HUES48 (cell line): ENCODE results near the gene KCNN2.
"Not testable (repeated sequence)": the region's sequence is repeated elsewhere in the genome, so short reads cannot be mapped to it uniquely, and the experiment has no call there.

Source experiments
- H3K27ac ChIP-seq: one replicate; pipeline ENCODE4 v1.7.0; 2013; ENCODE audit warnings: low read depth, low read length, inconsistent platforms
- H3K27me3 ChIP-seq: 2 replicates; pipeline ENCODE4 v1.6.1; 2013; ENCODE audit warnings: mild to moderate bottlenecking, low read length; ENCODE audit not compliant: control insufficient read depth, insufficient read depth
- H3K36me3 ChIP-seq: 2 replicates; pipeline ENCODE4 v1.6.1; 2013; ENCODE audit warnings: low read length; ENCODE audit not compliant: control insufficient read depth, insufficient read depth
- H3K4me1 ChIP-seq: 2 replicates; pipeline ENCODE4 v1.6.1; 2013; ENCODE audit warnings: mild to moderate bottlenecking, low read length; ENCODE audit not compliant: control insufficient read depth, insufficient read depth
- H3K4me3 ChIP-seq: 2 replicates; pipeline ENCODE4 v1.5.1; 2013; ENCODE audit warnings: mild to moderate bottlenecking, low read depth, low read length
- H3K9ac ChIP-seq: 2 replicates; pipeline ENCODE4 v1.6.1; 2013; ENCODE audit warnings: mild to moderate bottlenecking, low read depth, low read length, moderate library complexity
- H3K9me3 ChIP-seq: 2 replicates; pipeline ENCODE4 v1.6.1; 2013; ENCODE audit warnings: low read length; ENCODE audit not compliant: control insufficient read depth, insufficient read depth

KCNN2 gene

DNA sequence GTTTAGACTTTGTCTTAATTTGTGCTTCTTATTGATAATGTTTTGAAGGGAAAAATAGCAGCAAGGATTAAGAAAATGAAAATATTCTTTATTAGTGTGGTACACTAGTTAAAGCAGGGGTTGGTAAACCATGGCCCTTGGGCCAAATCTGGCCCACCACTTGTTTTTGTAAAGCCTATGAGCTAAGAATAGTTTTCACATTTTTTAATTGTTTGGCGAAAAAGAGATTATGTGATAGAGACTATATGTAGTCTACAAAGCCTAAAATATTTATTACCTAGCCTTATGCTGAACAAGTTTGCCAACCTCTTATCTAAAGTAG, 57.2 kb downstream of the KCNN2 start:
- H3K27me3 ChIP-seq = no peaks in the 10 kb centered on the region
- no peaks in the 10 kb centered on the region for H3K9me3 ChIP-seq
- no peak overlapping the region for H3K9ac ChIP-seq
- no peak overlapping the region for H3K27ac ChIP-seq
- no peaks in the 10 kb centered on the region for H3K4me1 ChIP-seq
- H3K4me3 ChIP-seq = no peak overlapping the region
- no peaks in the 10 kb centered on the region for H3K36me3 ChIP-seq

DNA sequence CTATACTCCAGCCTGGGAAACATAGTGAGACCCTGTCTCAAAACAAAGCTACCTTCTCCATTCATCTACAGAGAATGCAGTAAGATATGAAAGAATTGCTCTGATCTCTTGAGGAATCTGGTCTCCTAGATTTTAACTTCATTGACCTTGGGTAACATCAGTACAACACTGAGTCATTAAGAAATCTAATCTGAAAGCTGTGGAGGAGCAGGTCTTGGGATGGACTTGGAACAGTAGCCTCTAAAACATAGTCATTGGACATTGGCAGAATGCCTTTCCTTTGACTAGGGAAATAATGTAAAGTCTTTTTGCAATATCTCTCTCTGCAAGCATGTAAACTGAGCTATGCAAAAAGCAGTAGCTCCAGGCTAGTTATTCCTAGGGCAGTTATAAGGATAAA, 58.1 kb downstream of the KCNN2 start:
- H3K9ac ChIP-seq = no peak overlapping the region
- H3K27ac ChIP-seq = no peak overlapping the region
- H3K4me3 ChIP-seq = no peak overlapping the region
- H3K4me1 ChIP-seq = no peaks in the 10 kb centered on the region
- no peaks in the 10 kb centered on the region for H3K9me3 ChIP-seq
- no peaks in the 10 kb centered on the region for H3K27me3 ChIP-seq
- H3K36me3 ChIP-seq = no peaks in the 10 kb centered on the region

DNA sequence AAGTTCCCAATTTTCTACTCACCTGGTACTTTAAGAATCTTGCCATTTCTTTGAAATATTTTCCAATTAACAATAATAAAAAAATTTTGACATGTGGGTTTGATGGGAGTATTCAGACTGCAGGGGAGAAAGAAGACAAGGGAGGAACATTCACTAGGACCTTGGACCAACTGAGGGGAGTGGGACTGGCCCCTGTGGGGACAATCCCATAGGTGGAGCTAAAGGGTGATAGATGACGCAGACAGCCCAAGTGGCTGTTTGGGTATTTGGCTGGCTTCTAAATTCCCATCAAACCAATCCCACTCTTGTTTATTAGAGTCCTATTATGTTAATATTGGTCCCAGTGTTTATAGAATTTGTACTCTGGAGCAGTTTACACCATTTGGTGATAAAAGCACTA, 65.3 kb downstream of the KCNN2 start:
- no peaks in the 10 kb centered on the region for H3K9me3 ChIP-seq
- no peak overlapping the region for H3K9ac ChIP-seq
- no peaks in the 10 kb centered on the region; the same call in 1 of the 2 replicates for H3K36me3 ChIP-seq
- no peak overlapping the region for H3K27ac ChIP-seq
- no peaks in the 10 kb centered on the region for H3K27me3 ChIP-seq
- no peak overlapping the region for H3K4me3 ChIP-seq
- H3K4me1 ChIP-seq = no peaks in the 10 kb centered on the region

DNA sequence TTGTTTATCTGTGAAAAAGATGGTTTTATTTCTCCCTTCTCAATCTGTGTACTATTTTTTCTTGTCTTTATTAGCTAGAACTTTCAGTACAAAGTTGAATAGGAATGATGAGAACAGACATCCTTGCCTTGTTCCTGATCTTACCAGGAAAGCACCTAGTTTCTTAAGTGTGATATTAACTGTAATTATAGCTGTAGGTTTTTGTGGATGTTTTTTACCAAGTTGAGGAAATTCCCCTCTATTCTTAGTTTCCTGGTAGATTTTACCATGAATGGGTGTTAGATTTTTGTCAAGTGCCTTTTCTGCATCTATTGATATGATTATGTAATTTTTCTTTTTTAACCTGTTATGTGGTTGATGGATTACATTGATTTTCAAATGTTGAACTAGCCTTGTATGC, 68.7 kb downstream of the KCNN2 start:
- H3K27me3 ChIP-seq = no peaks in the 10 kb centered on the region

DNA sequence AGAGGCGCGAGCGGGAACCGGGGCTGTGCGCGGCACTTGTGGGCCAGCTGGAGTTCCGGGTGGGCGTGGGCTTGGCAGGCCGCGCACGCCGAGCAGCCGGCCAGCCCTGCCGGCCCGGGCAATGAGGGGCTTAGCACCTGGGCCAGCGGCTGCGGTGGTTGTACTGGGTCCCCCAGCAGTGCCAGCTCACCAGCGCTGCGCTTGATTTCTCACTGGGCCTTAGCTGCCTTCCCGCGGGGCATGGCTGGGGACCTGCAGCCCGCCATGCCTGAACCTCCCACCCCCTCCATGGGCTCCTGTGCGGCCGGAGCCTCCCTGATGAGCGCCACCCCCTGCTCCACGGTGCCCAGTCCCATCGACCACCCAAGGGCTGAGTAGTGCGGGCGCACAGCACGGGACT, 70.8 kb downstream of the KCNN2 start:
- H3K4me3 ChIP-seq, H3K9me3 ChIP-seq, H3K27me3 ChIP-seq, H3K27ac ChIP-seq, H3K36me3 ChIP-seq, H3K9ac ChIP-seq: not testable (repeated sequence)
- H3K4me1 ChIP-seq = peaks cover 38% of the 10 kb centered on the region

More for the DNA sequence above, 68.7 kb downstream of the KCNN2 start:
- Histone ChIP-seq H3K9me3 (no peaks in the 10 kb centered on the region), H3K4me1 (peaks cover 17% of the 10 kb centered on the region), H3K27ac (no peak overlapping the region), H3K4me3 (no peak overlapping the region), H3K9ac (no peak overlapping the region), H3K36me3 (no peaks in the 10 kb centered on the region; the same call in 1 of the 2 replicates)

DNA sequence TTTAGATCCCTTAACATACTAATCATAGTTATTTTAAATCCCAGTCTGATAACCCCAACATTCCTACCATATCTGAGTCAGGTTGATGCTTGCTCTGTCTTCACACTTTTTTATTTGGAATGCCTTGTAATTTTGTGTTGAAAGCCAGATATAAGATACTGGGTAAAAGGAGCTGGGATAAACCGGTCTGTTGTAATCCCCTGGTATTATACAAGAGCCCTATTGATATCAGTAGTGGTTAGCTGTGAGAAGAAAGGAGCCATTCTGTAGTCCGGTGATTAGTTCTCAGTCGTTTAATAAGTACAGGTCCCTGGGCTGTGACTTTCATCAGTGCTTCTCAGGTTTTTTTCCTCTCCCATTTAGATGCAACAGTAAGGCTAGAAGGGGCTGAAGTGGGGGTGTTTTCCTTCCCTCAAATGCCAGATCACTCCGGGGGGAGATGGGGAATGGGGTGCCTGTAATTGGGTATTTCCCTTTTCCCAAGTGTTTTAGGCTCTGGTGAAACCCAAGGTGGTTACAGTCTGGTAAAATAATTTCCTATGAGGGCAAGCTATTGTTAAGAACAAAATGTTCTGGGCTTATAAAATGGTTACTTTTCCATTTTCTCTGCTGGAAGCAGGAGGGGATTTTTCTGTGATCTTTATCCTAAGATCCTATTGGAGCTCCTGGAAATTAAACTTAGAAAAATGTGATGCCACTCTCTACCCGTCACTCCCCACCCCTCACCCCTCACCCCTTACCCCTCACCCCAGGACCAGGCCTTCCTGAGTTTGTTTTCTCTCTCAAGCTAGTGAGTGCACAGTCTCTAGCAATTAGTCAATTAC, 72.7 kb downstream of the KCNN2 start:
- H3K4me1 ChIP-seq = peaks cover 48% of the 10 kb centered on the region
- no peaks in the 10 kb centered on the region for H3K9me3 ChIP-seq
- no peak overlapping the region for H3K9ac ChIP-seq
- H3K27me3 ChIP-seq = no peaks in the 10 kb centered on the region
- peak overlapping the region; percentile 42 for H3K27ac ChIP-seq
- H3K36me3 ChIP-seq = no peaks in the 10 kb centered on the region; the same call in 1 of the 2 replicates
- H3K4me3 ChIP-seq = no peak overlapping the region

DNA sequence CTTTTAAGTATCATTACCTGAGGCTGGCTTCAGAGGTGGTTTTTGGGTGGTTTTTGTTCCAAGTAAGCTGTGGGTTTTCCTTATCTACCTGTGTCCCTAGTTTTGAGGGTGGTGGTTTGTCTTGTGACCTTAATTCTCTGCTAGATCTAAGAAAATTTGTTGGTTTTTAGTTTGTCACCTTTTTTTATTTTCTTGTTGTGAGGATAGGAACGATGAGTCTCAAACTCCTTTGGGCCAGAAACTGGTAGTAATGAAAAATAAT, 73.3 kb downstream of the KCNN2 start:
- Histone ChIP-seq H3K9me3 (no peaks in the 10 kb centered on the region), H3K4me3 (no peak overlapping the region), H3K36me3 (no peaks in the 10 kb centered on the region; the same call in 1 of the 2 replicates), H3K9ac (no peak overlapping the region), H3K27ac (no peak overlapping the region), H3K27me3 (no peaks in the 10 kb centered on the region), H3K4me1 (peaks cover 52% of the 10 kb centered on the region)

DNA sequence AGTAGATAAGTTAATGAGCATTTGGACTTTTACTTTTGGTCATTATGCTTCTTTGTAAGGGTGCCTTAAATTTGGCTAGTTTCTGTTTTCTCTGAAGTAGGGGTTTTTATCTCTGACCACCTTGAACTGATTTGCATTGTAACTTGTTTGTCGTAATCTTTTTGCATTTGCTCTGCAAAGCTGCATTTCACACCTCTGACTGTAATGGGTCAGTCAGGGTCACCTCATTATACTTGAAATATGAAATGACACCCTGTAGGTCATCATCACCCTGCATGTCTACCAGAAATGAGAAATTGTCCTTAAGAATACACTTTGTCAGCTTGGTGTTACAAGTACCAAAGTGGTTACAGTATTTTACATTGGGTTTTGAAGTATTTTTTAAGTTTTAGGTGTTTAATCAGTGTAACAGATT, 74.0 kb downstream of the KCNN2 start:
- Histone ChIP-seq H3K4me1 (peaks cover 52% of the 10 kb centered on the region), H3K9ac (no peak overlapping the region), H3K4me3 (no peak overlapping the region), H3K36me3 (no peaks in the 10 kb centered on the region; the same call in 1 of the 2 replicates), H3K27ac (no peak overlapping the region), H3K9me3 (no peaks in the 10 kb centered on the region), H3K27me3 (no peaks in the 10 kb centered on the region)

DNA sequence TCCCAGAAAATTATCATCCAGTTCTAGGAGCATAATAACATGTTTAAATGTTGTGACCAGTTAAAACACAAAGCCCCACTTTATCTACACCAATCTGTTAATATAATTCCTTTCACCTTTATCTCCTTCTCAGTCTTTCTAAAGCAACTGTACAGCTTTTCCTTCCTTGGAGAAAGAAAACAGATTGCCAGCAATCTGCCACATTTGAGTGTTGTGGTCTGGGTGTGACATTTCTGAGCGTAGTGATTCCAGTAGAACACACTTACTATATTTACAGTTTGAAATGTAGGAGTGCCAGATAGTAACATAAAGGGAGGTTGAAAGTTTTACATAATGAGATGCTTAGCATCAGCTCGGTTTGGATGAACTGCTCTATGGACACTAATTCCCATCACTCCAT, 76.1 kb downstream of the KCNN2 start:
- Histone ChIP-seq H3K9me3 (no peaks in the 10 kb centered on the region), H3K9ac (no peak overlapping the region), H3K36me3 (no peaks in the 10 kb centered on the region), H3K27me3 (no peaks in the 10 kb centered on the region), H3K4me1 (peaks cover 57% of the 10 kb centered on the region), H3K4me3 (no peak overlapping the region), H3K27ac (no peak overlapping the region)

DNA sequence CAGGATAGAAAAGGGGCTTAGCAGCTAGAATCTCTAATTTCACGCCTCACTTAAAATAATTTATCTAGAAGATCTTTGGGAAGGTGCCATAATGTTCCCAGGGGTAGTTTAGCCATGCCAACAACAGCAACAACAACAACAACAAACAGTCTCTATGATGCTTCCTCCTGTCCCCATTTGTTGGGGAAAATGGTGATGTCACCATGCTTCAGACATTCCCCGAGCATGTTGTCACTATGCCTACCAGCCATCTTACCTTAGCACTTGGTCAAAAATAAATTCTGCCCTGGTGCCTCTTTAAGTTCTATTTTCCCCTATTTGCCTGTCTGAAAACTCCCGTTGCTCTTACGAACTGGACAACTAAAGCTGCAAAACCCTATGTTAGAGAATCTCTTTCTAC, 76.6 kb downstream of the KCNN2 start:
- H3K27me3 ChIP-seq = no peaks in the 10 kb centered on the region
- H3K27ac ChIP-seq = no peak overlapping the region
- no peak overlapping the region for H3K9ac ChIP-seq
- no peaks in the 10 kb centered on the region for H3K36me3 ChIP-seq
- H3K4me3 ChIP-seq = no peak overlapping the region
- H3K9me3 ChIP-seq = no peaks in the 10 kb centered on the region
- peaks cover 60% of the 10 kb centered on the region for H3K4me1 ChIP-seq

DNA sequence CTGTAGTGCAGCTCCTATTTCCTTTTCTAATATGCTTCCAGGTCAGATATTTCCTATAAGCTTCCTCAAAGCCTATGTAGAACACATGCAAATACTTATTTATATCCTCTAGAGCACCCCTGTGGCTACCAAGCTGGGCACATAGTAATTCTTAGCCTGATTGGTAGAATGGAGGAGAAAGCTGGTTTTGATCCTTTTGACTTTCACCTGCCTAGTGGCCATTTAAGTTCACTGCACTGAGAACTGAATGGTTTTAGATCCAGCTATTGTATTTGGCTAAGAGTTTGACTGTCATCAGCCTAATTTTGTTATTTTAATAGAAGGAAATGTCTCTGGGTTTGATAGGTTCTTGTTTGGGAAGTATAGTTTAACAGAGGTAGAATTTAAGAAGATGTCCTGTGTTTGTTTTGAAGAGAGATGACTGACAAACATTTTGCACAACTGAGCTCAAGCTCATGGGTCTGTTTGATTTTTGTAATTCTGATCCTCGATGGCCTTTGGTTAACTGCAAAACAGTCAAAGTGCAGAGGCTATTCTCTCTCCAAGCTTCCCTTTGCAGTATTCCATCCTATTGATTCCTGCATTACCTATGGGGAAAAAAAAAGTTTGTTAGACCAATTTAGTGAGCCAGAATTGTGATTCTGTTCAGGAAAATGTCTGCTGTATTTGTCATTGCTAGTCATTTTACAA, 85.4 kb downstream of the KCNN2 start:
- no peaks in the 10 kb centered on the region for H3K27me3 ChIP-seq
- no peak overlapping the region for H3K4me3 ChIP-seq
- no peak overlapping the region for H3K9ac ChIP-seq
- H3K4me1 ChIP-seq = peaks cover 49% of the 10 kb centered on the region
- H3K36me3 ChIP-seq = no peaks in the 10 kb centered on the region
- H3K27ac ChIP-seq = no peak overlapping the region
- no peaks in the 10 kb centered on the region for H3K9me3 ChIP-seq
